Mucosa of gallbladder (tissue), 1 donor: ENCODE results near the gene NARS2. TPM values are rescaled to one million over a fixed set of nuclear protein-coding genes. Genes with fewer than 3 reads are reported as not detected.
A peak's percentile ranks its signal among the peaks of the same experiment; 100 is the strongest.

Source experiments
- DNase-seq: peaks from one replicate; pipeline ENCODE4 v3.0.0-alpha.2; 2020; ENCODE audit warnings: low spot score
- total RNA-seq: library from RNA; stranded (reverse); gene quantifications from one replicate; pipeline ENCODE4 v1.2.1, GENCODE V29; 2021
- donor health status: DM: no; HTN: no; CAD: no.

The NARS2 gene
- total RNA-seq, 1 donor from 2014 or later: 16.3 TPM

GRCh38 chr11:78444726-78445125, 129.9 kb downstream of the NARS2 start:
- no peak for DNase-seq

- no peak for DNase-seq
Measured at GRCh38 chr11:78441956-78442355, 132.7 kb downstream of the NARS2 start.

DNA sequence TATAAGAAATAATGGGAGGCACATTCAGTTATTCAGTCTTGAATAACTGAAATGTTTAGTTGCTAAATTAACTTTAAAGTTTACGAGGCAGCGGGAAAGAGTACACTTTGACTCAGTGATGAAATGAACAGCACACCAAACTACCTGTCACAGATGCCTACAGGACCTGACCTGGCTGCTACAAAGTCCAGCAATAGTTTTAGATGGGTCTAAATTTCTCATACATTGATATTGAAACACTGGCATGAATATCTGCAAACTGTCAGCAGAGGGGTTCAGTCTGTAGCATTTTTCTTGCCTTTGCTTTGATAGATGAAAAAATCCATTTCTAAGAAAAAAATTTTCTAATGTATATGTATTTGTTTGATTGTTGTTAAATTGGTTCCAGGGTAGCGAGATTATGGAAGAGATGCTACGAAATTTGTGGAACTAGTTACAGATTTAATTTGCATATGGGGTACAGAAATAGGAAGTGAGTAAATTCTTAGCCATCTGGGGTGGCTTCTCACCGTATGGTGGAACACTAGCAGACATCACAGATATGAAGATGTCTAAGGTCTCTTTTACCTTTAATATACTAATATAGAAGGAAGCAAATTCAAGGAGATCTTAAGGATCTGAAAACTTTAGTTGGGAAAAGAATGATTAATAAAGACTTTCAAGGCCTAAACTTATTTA, 136.2 kb downstream of the NARS2 start:
- no peak for DNase-seq

DNA sequence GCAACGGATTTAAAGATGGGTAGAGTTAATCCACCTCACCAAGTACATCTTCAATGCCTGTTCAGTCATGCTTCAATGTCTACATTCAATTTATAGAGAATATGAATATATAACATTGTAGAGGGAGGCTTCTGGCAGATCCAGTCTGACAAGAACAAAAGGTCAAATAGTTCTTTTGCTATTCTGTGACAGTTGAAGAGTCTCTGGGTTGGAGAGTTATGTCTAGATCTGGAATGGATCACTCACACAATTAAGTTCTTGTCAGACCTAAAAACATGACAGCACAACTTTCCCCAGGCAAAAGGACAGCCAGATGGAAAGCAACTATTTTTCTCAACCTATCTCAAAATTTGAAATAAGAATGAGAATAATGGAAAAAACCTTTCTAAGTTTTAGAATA, 141.7 kb downstream of the NARS2 start:
- no peak for DNase-seq

DNA sequence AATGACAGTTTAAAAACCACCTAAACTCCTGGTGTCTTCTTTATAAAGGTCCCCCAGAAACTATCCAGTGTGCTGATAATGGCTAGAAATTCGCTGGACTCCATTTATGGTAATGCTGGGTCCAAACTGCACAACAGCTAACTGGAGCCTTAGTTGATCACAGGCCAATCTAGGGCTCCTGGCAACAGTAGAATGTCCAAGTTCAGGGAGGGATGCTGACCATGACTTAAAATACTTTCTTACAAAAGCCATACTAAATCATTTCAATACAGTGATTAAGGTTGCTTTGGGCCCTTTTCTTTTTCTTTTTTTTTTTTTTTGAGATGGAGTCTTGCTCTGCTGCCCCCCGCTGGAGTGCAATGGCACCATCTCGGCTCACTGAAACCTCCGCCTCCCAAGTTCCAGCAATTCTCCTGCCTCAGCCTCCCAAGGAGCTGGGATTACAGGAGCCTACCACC, 142.6 kb downstream of the NARS2 start:
- DNase-seq: no peak

- DNase-seq: no peak
Measured at GRCh38 chr11:78429660-78430059, 145.0 kb downstream of the NARS2 start.

DNA sequence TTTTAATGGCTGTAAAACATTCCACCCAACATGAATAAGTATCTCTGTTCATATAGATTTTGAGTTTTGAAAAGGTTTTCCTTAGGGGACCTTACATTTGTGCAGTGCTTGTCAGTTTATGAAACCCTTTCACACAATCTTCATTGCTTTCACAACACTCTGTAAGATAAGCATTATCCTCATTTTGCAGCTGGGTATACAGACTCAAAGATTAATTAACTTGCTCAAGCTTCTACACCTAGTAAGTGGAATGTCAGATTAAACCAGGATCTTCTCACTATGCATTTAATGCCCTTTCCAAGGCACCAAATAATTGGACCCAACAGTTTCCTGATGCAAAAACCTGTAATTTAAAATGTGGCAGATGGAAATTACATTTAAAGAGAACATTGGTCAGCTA, 145.5 kb downstream of the NARS2 start:
- DNase-seq: no peak

- DNase-seq: no peak
Measured at GRCh38 chr11:78428773-78429172, 145.9 kb downstream of the NARS2 start.

- DNase-seq: no peak
Measured at GRCh38 chr11:78428266-78428636, 146.4 kb downstream of the NARS2 start.

DNA sequence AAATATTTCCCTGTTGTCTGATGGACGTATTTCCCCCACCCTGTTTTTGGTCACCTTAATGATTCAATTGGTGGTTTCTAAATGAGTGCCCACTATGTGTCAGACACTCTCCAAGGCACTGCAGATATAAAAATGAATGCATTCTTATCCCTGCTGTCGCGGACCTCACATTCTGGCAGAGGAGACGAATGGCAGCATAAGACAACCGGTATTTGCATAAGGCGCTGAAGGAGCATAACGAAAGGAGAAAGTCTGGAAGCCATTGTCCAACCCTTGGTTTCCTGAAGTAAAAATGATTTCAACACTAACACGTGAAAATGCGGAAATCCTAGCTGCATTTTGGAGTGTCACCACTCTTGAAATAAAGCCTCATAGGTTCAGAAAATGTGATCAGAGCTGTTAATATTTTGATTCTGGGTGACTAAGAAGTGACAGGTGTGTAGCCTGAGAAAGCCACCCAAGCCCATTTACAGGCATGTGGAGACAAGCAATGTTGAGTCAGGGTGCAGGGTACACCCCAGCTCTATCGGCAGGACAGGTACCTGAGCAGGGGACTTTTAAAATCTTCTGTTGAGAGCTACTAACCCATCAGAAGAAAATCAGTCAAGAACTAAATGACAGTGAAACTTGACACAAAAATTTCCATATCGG, 146.9 kb downstream of the NARS2 start:
- DNase-seq: no peak

GRCh38 chr11:78426845-78427244, 147.8 kb downstream of the NARS2 start:
- DNase-seq: no peak

DNA sequence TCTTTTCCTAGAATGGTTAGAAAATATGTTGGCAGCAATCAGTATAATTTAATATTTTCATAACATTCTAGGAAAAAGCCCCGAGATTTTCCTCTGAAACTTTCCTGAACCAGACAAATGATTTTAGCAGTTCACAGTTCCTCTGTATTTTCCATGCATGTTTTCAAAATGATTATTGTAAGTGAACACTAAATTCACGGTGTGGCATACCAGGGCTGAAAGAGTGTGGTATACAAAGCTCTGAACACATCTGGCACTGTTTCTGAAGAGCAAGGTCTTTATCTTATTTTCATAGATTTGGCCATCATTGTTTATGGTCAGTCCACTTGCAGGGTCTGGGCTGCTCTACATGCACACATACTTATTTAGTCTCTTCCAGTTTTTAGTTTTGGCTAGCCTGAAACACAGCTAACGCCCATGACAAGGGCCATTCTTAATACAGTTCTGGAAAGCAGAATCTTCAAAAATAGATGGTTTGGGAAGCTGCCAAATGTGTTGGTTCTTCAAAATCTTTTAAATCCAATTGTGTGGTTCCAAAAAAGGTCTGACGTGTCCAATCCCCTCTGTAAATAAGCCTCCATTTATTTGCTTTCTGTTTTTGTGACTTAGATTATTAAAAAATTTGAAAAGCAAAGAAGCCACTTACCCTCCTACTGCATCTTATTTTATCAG, 149.1 kb downstream of the NARS2 start:
- DNase-seq: no peak

DNA sequence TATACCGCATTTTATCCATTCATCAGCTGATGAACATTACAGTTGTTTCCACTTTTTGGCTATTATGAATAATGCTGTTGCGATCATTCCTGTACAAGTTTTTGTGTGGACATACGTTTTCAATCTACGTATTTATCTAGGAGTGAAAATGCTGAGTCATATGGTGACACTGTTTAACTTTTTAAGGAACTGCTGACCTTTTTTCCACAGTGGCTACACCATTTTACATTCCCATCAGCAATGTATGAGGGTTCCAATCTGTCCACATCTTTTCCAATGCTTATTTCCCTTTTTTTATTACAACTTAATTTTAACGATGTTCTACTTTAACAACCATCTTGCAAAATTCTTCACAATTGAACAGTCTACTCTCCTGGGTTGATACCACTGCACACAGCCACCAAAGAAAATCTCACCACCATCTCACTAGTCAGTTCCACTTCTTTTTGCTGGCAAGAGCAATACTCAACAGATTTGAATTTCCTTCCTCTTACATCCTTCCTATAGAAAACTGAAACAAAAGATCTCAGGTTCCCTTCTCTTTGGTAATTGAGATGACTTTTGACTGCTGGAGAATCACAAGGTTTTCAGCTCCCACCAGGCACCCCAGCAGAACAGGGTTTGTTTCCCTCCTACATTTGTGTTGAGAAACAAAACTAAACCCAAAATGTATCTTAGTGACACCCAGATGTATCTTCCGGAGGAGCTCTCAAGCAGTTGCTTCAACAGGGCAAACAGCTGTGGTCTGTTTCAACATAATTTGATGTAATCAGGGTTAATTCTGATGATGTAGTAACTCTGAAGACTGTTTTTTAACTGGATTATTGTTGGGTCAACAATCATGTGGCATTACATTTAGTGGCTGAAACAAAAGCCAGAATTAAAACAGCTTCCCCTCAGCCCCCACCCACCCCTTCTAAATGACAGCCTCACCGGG, 150.1 kb downstream of the NARS2 start:
- DNase-seq: no peak

- no peak for DNase-seq
Measured at GRCh38 chr11:78423241-78423640, 151.4 kb downstream of the NARS2 start.

- DNase-seq: peak; percentile 43
Measured at GRCh38 chr11:78420796-78421209, 153.9 kb downstream of the NARS2 start.

DNA sequence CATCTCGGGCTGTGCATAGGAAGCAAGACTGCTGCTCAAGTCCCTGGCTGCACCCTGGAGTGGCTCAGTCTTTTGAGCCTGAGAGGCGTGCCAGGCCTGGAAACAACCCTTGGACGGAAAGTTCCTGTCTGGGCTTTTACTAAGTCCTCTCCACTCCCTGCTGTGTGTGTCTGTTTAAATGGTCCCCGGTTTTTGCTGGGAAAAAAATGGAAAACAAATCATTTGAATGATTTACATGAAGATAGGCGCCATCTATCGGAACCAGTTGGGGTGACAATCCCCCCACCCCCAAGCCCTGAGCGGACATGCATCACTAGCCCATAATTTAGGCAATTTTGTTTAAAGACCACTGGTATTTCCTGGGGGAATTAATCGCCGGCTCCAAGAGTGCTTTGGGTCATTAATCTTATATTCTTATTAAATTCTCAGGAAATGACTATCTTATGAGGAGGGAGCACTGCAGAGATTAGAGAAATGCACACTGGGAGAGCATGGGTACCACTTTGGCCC, 154.4 kb downstream of the NARS2 start:
- DNase-seq: peak; percentile 68

- DNase-seq: peak; percentile 42
Measured at GRCh38 chr11:78419327-78419726, 155.3 kb downstream of the NARS2 start.

GRCh38 chr11:78418584-78419211, 156.0 kb downstream of the NARS2 start:
- DNase-seq: no peak

DNA sequence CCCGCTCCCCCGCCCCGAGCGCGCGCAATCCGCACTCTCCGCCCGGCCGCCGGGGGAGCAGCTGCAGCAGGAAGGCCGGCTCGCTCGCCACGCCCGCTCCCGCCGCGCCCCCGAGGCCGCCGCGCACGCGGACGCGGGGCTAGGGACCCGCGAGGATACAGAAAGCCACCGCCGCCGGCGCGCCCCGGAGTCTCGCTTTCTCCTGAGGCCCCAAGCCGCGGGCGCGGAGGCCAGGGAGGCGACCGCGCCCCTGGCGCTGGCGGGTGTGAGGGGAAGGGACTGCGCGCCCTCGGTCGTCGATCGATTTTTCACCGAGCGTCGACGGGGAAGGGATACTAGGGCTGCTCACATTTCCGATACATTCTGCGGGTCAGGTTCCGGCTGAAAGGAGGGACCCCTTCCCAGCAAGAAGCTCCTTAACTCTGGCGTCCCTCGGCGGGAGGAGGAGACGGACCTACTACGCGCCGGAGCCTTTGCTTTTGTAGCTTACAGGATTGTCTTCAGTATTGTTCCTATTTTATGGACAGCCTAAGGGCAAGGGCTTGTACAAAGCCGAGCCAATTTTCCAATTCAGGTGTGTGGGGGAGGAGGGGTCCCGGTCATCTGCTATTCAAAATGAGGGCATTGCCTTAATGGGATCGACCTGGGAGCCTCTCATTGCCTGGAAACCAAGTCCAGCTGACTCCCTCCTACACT, 156.6 kb downstream of the NARS2 start:
- peak; percentile 78 for DNase-seq

DNA sequence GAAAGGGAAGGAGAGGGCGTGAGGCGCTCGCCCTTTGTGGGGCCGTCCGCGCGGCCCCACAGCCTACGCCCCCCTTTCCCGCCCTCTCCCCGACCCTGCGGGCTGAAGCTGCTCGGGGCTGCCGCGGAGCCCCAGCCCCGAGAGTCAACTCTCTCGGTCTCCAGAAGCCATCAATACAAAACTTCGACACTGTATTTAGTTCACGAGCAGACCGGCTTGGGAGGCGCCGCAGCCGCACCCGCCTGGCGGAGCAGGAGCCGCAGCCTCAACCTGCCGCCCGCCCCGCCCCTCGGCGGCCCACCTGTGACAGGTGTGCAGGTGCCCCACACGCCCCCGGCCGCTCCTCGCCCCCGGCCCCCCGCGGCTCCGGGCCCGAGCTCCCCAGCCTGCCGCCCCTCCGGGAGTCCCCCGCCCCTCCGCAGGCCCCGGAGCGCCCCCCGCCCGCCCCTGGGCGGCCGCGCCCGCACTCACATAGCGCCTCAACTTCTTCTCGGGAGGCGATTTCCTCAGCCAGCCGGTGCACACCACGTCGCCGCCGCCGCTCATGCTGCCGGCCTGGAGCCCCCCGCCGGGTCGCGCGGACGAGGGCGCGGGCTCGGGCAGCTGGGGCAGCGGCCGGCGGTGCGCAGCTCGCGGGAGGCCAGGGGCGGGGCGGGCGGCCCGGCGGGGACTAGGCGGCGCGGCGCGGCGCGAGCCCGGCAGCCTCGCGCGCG, 157.3 kb downstream of the NARS2 start, which contains the start of gene GAB2:
Gene GAB2 (minus strand): TSS at position 646 of the 713 bp plus-strand sequence. CDS start 100 bp downstream, at position 546.
- DNase-seq: no peak
